Type B pancreatic cell (in vitro differentiated cells): ENCODE measurements around the gene DDN. TPM values are rescaled to one million over a fixed set of nuclear protein-coding genes. Genes with fewer than 3 reads are reported as not detected.

Experiments used
- DNase-seq: peaks from one replicate; pipeline ENCODE4 v3.0.0; 2021; ENCODE audit warnings: mixed read lengths; ENCODE audit not compliant: unreplicated experiment; ENCODE audit errors: extremely low spot score
- H3K27ac Mint-ChIP-seq: 2 replicates; pipeline ENCODE4 v1.8.0; 2021; ENCODE audit warnings: mild to moderate bottlenecking, mixed read lengths
- H3K27me3 Mint-ChIP-seq: 2 replicates; pipeline ENCODE4 v1.8.0; 2021; ENCODE audit warnings: mixed read lengths
- H3K36me3 Mint-ChIP-seq: 2 replicates; pipeline ENCODE4 v1.8.0; 2021; ENCODE audit warnings: mixed read lengths
- H3K4me1 Mint-ChIP-seq: one replicate; pipeline ENCODE4 v1.8.0; 2021; ENCODE audit warnings: mixed read lengths; ENCODE audit not compliant: unreplicated experiment
- H3K4me3 Mint-ChIP-seq: 2 replicates; pipeline ENCODE4 v1.8.0; 2021; ENCODE audit warnings: mild to moderate bottlenecking, mixed read lengths
- H3K9me3 Mint-ChIP-seq: 2 replicates; pipeline ENCODE4 v1.8.0; 2021; ENCODE audit warnings: mixed read lengths
- total RNA-seq: library from RNA; stranded (reverse); gene quantifications from 2 replicates; pipeline ENCODE4 v1.2.1, GENCODE V29; 2021; ENCODE audit warnings: low replicate concordance
- TF ChIP-seq, protein P1 (sequence below): fragments of 200-600 bp; sonication (generic); conservative IDR thresholded peaks from 2 replicates; pipeline ENCODE4 v1.5.0; 2021; ENCODE audit warnings: antibody characterized with exemption, mild to moderate bottlenecking

Gene DDN
- total RNA-seq, 1 donor from 2014 or later: 8.8 TPM

DNA sequence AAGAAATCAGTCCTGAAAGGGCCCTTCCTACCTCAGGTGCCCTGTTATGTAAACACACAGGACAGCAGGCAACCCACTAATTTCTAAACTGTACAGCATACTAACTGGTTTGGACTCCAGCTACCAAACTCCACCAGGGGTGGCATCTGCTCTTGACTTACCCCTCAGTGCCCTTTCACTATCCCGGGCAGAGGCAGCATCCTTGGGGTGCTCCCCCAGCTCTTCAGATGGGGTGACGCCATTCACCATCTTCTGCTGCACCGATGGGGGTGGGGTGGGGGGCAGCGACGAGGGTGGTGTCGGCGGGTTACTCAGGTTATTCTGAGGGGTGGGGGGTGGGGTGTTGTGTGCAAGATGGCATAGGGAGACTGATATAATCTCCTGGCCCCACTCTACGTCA is 30.9 kb upstream of the DDN start:
- Mint-ChIP-seq H3K4me1 (no peaks in the 10 kb centered on the region), H3K36me3 (peaks cover 10% of the 10 kb centered on the region), H3K27me3 (no peaks in the 10 kb centered on the region), H3K27ac (peak overlapping the region; percentile 31), H3K4me3 (no peak overlapping the region), H3K9me3 (no peaks in the 10 kb centered on the region)
- DNase-seq: no peak
- TF ChIP-seq, protein P1, sequence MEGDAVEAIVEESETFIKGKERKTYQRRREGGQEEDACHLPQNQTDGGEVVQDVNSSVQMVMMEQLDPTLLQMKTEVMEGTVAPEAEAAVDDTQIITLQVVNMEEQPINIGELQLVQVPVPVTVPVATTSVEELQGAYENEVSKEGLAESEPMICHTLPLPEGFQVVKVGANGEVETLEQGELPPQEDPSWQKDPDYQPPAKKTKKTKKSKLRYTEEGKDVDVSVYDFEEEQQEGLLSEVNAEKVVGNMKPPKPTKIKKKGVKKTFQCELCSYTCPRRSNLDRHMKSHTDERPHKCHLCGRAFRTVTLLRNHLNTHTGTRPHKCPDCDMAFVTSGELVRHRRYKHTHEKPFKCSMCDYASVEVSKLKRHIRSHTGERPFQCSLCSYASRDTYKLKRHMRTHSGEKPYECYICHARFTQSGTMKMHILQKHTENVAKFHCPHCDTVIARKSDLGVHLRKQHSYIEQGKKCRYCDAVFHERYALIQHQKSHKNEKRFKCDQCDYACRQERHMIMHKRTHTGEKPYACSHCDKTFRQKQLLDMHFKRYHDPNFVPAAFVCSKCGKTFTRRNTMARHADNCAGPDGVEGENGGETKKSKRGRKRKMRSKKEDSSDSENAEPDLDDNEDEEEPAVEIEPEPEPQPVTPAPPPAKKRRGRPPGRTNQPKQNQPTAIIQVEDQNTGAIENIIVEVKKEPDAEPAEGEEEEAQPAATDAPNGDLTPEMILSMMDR: no peak

DNA sequence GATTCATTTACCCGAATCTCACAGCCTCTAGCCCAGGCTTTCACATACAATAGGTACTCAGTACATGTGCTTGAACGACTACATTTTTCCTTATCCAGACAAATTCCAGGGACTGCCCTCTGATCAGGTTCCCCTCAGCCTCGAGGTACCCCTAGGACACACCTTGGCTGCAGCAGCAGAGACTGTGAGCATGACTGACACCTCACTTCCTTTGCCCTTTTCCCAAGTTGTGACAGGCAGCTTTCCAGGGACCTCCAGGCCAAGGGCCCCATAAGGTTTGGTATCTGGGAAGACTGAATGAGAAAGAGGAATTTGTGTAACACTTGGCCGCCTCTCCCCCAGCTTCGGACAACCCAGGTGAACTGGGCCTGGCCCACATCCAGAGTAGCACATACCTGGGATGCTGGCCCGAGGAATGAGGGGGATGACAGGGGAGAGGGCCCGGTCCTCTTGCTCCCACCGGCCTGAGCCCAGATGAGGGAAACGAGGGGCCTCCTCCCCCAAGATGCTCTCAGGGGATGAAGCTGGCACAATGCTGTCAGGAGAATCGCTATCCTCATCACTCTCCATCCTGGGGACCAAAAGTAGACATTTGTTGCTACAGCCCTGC is 29.6 kb upstream of the DDN start:
- Mint-ChIP-seq H3K27ac (no peak overlapping the region), H3K4me1 (no peaks in the 10 kb centered on the region), H3K4me3 (no peak overlapping the region), H3K27me3 (no peaks in the 10 kb centered on the region), H3K9me3 (no peaks in the 10 kb centered on the region), H3K36me3 (peaks cover 8% of the 10 kb centered on the region)
- TF ChIP-seq, protein P1: no peak
- DNase-seq: no peak

DNA sequence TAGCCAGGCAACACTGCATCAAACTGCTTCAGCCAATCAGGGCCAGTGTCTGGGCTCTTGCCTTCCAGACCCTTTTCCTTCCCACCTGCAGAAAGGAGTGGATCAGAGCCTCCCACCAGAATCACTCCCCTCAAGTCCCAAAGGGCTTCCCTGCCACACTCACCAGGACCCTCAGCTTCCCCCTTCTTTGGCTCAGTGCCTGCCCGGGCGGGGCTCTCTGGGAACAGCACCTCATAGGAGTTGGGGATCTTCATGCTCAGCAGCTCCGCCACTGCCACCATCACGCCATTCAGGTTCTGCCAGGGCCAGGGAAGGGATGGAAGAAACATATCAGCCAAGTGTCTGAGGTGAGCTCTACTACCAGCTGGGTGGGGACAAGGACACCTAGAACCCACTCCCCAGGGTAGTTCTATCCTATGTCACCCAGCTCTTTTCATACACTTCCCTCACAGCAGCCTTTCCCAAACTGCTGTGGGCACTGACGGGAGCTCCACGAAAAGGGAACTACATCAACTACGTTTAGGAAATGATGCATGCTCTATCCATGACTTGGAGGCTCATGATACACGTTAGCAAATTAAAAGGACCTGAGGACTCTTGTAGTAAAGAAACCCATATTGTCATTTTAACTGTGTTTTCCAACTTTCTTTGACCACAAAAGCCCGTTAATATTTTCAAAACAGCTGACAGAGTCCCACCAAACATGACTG is 28.8 kb upstream of the DDN start:
- Mint-ChIP-seq H3K36me3 (peaks cover 10% of the 10 kb centered on the region), H3K4me1 (no peaks in the 10 kb centered on the region), H3K4me3 (no peak overlapping the region), H3K27ac (no peak overlapping the region), H3K27me3 (no peaks in the 10 kb centered on the region), H3K9me3 (no peaks in the 10 kb centered on the region)
- TF ChIP-seq, protein P1: no peak
- no peak for DNase-seq

DNA sequence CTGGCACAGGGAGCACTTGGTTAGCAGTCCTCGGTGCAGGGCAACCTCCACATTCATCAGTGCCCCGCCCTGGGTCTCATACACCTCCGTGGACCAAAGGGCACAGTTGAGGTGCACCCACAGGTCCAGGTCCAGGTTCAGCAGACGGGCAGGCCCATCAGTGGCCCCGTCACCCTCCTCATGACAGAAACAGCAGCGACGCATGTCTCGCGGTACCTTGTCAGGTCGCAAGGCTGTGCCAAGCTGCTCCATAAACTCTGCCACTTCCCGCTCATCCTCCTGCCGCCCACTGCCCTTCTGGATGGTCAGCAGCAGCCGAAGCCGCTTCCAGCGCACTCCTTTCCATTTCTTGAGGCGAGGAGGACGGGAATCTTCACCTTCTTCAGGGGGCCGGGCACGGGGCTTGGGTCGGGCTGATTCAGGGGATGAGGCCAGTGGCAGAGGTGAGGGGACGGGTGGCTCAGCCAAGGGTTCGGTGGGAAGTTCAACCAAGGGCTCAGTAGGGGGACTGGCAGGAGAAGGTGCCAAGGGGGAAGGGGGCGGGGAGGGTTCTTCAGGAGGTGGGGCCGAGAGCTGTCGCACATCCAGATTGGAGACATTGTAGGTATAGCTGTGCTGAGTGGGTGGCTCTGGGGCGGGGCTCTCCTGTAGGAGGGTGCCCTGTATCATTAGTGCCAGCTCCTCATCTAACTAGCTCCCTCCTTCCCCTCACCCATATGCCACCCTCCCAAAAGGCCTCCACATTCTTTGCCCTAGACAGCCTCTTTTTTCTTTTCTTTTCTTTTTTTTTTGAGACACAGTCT is 27.7 kb upstream of the DDN start:
- H3K4me1 Mint-ChIP-seq: no peaks in the 10 kb centered on the region
- peaks cover 16% of the 10 kb centered on the region for H3K36me3 Mint-ChIP-seq
- no peak for DNase-seq
- no peak overlapping the region for H3K4me3 Mint-ChIP-seq
- TF ChIP-seq, protein P1: no peak
- H3K27ac Mint-ChIP-seq: no peak overlapping the region
- H3K27me3 Mint-ChIP-seq: no peaks in the 10 kb centered on the region
- H3K9me3 Mint-ChIP-seq: no peaks in the 10 kb centered on the region

DNA sequence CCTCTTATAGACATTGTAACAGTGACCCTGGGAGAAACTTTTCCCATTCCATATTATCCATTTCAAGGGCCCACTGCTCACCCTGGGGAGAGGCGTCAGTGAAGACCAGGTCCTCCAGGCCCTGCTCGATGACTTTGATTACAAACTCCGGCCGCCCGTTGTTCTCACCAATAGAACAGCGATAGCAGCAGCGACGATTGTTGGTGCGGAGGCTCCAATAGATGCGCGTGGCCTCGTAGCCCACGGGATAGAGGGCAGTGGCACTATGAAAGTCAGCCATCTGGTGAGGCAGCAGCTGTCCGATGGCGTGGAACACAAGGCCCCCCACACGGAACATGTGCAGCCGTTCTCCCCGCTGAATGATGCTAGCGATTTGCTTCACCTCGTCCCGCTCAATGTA is 26.9 kb upstream of the DDN start:
- TF ChIP-seq, protein P1: no peak
- DNase-seq: no peak
- H3K27me3 Mint-ChIP-seq: no peaks in the 10 kb centered on the region
- no peaks in the 10 kb centered on the region for H3K4me1 Mint-ChIP-seq
- no peak overlapping the region for H3K27ac Mint-ChIP-seq
- peaks cover 16% of the 10 kb centered on the region for H3K36me3 Mint-ChIP-seq
- H3K9me3 Mint-ChIP-seq: no peaks in the 10 kb centered on the region
- no peak overlapping the region for H3K4me3 Mint-ChIP-seq
